ENCODE results near the gene DMRT2.

- TF ChIP-seq POLR2A (IDR thresholded peaks at IDR 0.05; ENCODE audit: low read depth, low read length) (no peak), TAF1 (IDR thresholded peaks at IDR 0.05; ENCODE audit: low read depth, low read length) (no peak), POLR2AphosphoS5 (IDR thresholded peaks at IDR 0.05; ENCODE audit: low read depth, low read length) (no peak)
These were observed 2.5 kb downstream of the DMRT2 start for GRCh38 chr9:1052365-1053281.
